Measurements from ENCODE around the gene PCDHGB5.
"Not testable (repeated sequence)": the region's sequence is repeated elsewhere in the genome, so short reads cannot be mapped to it uniquely, and the experiment has no call there.

Gene PCDHGB5

GRCh38 chr5:141412854-141413539, 15.2 kb downstream of the PCDHGB5 start, which contains the start of gene PCDHGA10:
TSS of gene PCDHGA10 (plus strand) at chr5:141412987. CDS start at chr5:141413176, 189 bp downstream.
- DNase-seq = no peak

- no peak for DNase-seq
Observed at GRCh38 chr5:141413540-141414069, 15.9 kb downstream of the PCDHGB5 start.

DNA sequence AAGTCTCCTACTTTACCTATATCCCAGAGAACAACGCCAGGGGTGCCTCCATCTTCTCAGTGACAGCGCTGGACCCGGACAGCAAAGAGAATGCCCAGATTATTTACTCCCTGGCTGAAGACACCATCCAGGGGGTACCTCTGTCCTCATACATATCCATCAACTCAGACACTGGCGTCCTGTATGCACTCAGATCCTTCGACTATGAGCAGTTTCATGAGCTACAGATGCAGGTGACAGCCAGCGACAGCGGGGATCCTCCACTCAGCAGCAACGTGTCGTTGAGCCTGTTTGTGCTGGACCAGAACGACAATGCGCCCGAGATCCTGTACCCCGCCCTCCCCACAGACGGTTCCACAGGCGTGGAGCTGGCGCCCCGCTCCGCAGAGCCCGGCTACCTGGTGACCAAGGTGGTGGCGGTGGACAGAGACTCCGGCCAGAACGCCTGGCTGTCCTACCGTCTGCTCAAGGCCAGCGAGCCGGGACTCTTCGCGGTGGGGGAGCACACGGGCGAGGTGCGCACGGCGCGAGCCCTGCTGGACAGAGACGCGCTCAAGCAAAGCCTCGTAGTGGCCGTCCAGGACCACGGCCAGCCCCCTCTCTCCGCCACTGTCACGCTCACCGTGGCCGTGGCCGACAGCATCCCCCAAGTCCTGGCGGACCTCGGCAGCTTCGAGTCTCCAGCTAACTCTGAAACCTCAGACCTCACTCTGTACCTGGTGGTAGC, 17.0 kb downstream of the PCDHGB5 start:
- not testable (repeated sequence) for DNase-seq

DNA sequence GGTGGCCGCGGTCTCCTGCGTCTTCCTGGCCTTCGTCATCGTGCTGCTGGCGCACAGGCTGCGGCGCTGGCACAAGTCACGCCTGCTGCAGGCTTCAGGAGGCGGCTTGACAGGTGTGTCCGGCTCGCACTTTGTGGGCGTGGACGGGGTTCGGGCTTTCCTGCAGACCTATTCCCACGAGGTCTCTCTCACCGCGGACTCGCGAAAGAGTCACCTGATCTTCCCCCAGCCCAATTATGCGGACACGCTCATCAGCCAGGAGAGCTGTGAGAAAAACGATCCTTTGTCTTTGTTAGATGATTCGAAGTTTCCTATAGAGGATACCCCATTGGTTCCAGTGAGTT, 17.5 kb downstream of the PCDHGB5 start:
- not testable (repeated sequence) for DNase-seq

DNA sequence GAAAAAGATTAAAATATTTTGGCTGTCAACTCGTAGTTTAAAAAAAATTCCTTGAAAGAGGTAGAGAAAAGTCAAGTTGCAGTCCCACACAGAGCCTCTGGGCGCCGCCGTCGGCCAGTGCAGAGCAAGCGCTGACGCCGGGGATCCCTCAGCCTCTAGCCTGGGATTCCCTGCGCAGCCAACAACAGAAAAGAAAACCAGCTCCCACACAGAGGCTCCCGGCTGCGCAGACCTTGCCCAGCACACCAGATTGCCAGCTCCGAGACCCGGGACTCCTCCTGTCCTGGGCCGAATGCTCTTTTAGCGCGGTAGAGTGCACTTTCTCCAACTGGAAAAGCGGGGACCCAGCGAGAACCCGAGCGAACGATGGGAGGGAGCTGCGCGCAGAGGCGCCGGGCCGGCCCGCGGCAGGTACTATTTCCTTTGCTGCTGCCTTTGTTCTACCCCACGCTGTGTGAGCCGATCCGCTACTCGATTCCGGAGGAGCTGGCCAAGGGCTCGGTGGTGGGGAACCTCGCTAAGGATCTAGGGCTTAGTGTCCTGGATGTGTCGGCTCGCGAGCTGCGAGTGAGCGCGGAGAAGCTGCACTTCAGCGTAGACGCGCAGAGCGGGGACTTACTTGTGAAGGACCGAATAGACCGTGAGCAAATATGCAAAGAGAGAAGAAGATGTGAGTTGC, 19.9 kb downstream of the PCDHGB5 start, which contains the start of gene PCDHGB7:
TSS of gene PCDHGB7 (plus strand) at position 184 of the 679 bp plus-strand sequence. CDS start at position 367, 183 bp downstream.
- DNase-seq = not testable (repeated sequence)

DNA sequence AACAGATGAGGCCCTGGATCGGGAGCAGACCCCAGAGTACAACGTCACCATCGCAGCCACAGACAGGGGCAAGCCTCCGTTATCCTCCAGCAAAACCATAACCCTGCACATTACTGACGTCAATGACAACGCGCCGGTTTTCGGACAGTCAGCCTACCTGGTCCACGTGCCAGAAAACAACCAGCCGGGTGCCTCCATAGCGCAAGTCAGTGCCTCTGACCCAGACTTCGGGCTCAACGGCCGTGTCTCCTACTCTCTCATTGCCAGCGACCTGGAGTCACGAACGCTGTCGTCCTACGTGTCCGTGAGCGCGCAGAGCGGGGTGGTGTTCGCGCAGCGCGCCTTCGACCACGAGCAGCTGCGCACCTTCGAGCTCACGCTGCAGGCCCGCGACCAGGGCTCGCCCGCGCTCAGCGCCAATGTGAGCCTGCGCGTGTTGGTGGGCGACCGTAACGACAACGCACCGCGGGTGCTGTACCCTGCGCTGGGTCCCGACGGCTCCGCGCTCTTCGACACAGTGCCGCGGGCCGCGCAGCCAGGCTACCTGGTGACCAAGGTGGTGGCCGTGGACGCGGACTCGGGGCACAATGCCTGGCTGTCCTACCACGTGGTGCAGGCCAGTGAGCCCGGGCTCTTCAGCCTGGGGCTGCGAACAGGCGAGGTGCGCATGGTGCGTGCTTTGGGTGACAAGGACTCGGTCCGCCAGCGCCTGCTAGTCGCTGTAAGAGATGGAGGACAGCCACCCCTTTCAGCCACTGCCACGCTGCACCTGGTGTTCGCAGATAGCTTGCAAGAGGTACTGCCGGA, 21.5 kb downstream of the PCDHGB5 start:
- no peak for DNase-seq

DNA sequence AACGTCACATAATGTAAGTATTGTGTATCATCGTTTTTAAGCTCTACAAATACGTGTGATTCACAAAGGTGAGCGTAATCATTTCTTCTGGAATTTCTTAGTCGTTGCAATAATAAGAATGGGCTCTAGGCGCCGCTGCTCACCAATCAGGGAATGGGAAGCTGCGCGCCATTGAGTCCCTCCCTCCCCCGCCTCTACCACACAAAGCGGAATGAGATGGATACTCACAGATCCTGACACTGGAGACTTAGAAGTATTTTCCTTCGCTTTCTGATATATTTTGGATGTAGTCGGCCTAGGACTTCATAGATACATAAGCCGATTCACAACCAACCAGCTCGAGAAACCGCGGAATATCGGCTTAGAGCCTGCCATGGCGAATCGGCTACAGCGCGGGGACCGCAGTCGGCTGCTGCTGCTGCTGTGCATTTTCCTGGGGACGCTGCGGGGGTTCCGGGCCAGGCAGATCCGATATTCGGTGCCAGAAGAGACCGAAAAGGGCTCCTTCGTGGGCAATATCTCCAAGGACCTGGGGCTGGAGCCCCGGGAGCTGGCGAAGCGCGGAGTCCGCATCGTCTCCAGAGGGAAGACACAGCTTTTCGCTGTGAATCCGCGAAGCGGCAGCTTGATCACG, 23.2 kb downstream of the PCDHGB5 start, which contains the start of gene PCDHGA11:
TSS of gene PCDHGA11 (plus strand) at position 197 of the 634 bp plus-strand sequence. CDS start at position 374, 177 bp downstream.
- no peak for DNase-seq

- DNase-seq = no peak
Observed at GRCh38 chr5:141421489-141421855, 23.7 kb downstream of the PCDHGB5 start.

- no peak for DNase-seq
Observed at GRCh38 chr5:141422742-141423291, 25.1 kb downstream of the PCDHGB5 start.

- DNase-seq = no peak
Observed at GRCh38 chr5:141427783-141428426, 30.2 kb downstream of the PCDHGB5 start.

- no peak for DNase-seq
Observed at GRCh38 chr5:141430332-141431113, 32.8 kb downstream of the PCDHGB5 start, which contains the start of gene PCDHGA12. TSS of gene PCDHGA12 (plus strand) at chr5:141430507. CDS start at chr5:141430760, 253 bp downstream.

- no peak for DNase-seq
Observed at GRCh38 chr5:141431286-141431685, 33.5 kb downstream of the PCDHGB5 start.

DNA sequence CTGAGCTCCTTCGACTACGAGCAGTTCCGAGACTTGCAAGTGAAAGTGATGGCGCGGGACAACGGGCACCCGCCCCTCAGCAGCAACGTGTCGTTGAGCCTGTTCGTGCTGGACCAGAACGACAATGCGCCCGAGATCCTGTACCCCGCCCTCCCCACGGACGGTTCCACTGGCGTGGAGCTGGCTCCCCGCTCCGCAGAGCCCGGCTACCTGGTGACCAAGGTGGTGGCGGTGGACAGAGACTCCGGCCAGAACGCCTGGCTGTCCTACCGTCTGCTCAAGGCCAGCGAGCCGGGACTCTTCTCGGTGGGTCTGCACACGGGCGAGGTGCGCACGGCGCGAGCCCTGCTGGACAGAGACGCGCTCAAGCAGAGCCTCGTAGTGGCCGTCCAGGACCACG, 34.6 kb downstream of the PCDHGB5 start:
- DNase-seq = not testable (repeated sequence)

GRCh38 chr5:141432726-141433125, 35.0 kb downstream of the PCDHGB5 start:
- not testable (repeated sequence) for DNase-seq

- no peak for DNase-seq
Observed at GRCh38 chr5:141434006-141434405, 36.3 kb downstream of the PCDHGB5 start.

DNA sequence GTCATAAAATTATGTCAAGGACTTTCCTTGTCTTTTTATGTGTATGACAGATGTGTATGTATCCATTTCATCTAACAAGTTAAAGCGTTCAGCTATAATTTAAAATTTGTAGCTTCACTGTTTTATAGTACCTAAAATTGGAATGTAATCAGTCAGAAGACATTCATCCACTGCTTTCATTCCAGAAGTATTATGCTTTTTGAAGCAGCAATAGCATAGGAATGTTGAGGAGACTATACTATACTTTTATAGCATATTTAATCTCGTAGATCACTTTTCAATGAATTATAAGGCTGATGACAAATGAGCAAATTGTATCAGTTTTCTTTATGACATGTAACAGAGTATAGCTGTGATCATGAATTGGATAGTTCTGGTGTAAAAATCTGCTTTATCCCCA, 39.5 kb downstream of the PCDHGB5 start:
- no peak for DNase-seq

DNA sequence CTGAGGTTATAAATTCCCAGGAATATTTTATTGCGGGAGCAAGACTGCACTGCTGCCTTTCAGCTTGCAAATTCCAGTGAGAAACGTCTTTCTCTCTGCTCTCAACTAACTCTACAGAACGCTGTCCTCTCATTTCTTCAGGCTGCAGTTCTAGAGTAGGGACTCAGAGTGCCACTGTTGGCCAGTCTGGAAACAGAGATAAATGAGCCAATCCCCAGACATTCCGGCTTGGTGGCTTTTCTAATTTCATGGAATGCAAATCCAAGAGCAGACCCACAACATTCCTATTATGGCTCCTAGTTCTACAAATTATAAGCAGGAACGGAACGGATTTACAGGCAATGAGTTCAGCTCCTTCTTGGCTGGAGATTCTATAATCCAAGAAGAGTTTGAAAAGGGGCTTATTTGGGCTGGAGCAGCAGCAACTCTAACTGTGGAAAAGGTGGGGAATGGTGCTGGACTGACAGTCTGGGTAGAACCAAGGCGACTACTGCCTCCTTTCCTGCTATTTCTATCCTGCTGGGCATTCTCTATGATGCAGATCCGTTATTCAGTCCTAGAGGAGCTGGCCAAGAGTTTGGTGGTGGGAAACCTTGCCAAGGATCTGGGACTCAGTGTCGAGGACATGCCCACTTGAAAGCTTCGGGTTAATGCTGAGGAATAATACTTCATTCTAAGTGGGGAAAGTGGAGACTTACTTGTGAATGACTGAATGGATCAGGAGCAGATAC, 41.8 kb downstream of the PCDHGB5 start:
- no peak for DNase-seq

DNA sequence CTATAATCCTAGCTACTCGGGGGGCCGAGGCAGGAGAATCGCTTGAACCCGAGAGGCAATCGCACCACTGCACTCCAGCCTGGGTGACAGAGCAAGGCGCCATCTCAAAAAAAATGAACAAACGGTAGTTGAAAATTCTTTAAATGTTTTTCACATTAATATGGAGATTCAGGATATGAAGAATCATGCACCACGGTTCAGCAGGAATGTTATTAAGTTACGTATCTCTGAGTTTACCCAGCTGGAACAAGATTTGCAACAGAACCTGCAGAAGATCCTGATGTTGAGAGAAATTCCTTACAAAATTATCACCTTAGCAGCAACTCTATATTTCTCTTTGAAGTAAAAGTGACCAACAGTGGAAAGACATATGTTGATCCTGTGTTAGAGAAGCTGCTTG, 42.6 kb downstream of the PCDHGB5 start:
- no peak for DNase-seq

DNA sequence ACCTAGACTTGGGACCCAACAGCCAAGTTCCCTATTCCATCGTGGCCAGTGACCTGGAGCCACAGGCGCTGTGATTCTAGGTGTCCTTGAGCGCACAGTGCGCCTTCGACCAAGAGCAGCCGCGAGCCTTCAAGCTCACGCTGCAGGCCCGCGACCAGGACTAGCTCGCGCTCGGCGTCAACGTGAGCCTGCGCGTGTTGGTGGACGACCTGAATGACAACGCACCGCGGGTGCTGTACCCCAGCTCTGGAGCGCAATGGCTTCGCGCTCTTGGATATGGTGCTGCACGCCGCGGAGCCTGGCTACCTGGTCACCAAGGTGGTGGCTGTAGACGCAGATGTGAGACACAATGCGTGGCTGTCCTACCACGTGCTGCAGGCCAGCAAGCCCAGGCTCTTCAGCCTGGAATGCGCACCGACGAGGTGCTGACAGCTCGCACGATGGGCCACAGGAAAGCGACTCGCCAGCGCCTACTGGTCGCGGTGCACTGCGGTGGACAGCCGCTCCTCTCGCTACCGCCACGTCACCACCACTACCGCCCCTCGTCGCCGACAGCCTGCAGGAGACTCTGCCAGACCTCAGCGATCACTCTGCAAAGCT, 43.9 kb downstream of the PCDHGB5 start:
- no peak for DNase-seq

Data from cortex of kidney (tissue), 1 donor.